Right cardiac atrium (tissue), 5 donors: ENCODE measurements around the gene CHRM4. TPM values are rescaled to one million over a fixed set of nuclear protein-coding genes. Genes with fewer than 3 reads are reported as not detected.

Experiments
- ATAC-seq, 2 donors: fragments of 200-7000 bp; cut with Tn5 transposase; one replicate each; pipeline versions ENCODE4 v1.8.0 to v1.9.1; 2020; ENCODE audit warnings: moderate library complexity in 2 of 2, mild to moderate bottlenecking in 1 of 2
- DNase-seq, 3 donors: peaks; one replicate each; pipeline ENCODE4 v3.0.0-alpha.2; 2020
- H3K27ac ChIP-seq: one replicate; pipeline ENCODE4 v1.5.1; 2013; ENCODE audit warnings: mild to moderate bottlenecking, low read length, control low read depth, moderate library complexity
- H3K27me3 ChIP-seq: one replicate; pipeline ENCODE4 v1.6.1; 2013; ENCODE audit not compliant: control insufficient read depth, insufficient read depth
- H3K4me1 ChIP-seq: one replicate; pipeline ENCODE4 v1.6.1; 2013; ENCODE audit warnings: low read length; ENCODE audit not compliant: control insufficient read depth, insufficient read depth
- H3K4me3 ChIP-seq: one replicate; pipeline ENCODE4 v1.5.1; 2013; ENCODE audit warnings: low read length, control low read depth
- H3K9me3 ChIP-seq: one replicate; pipeline ENCODE4 v1.6.1; 2013; ENCODE audit warnings: low read length; ENCODE audit not compliant: control insufficient read depth
- WGBS: extraction: QIAGEN DNeasy Blood & Tissue Kit; methylation state at CpG from one replicate; pipeline ENCODE4 v1.1.7; 2013; 5-methylcytosine and 5-hydroxymethylcytosine counted together
- intact Hi-C, 4 donors: fragments of 100-400 bp; cut with DNase I; formaldehyde crosslinking; loops; one replicate each; pipeline versions ENCODE4 v1.11.0 to v1.14.0; 2022 to 2023
- long read RNA-seq, 4 donors: library from polyadenylated mRNA; unstranded; transcript quantifications; one replicate each; pipeline ENCODE4 v2.0.0, GENCODE V29; 2020 to 2021
- polyA plus RNA-seq: library from polyadenylated mRNA; stranded (reverse); fragments of 200-250 nt; gene quantifications from one replicate; pipeline ENCODE4 v1.2.3, GENCODE V29; 2013
- total RNA-seq, 4 donors: library from RNA; stranded (reverse); fragmentation: NEBNext Ultra II Directional; extraction: Animal tissue kit (Norgen Biotek cat#: 25700); gene quantifications; one replicate each; pipeline ENCODE4 v1.2.1, GENCODE V29; 2021
- donor health status: healthy with polysubstance abuse.
- donor health status: DM: no; HTN: yes; CAD: no.
- donor health status: DM: no; HTN: no; CAD: no.
- donor health status: DM: no; HTN: yes; CAD: no; lungs with severe emphysema.
- donor health status: DM: yes; HTN: yes; CAD: no.

The CHRM4 gene
- total RNA-seq (under 1 TPM in 2 of 4 donors, not detected in 2; 0.14 to 0.53 TPM), polyA plus RNA-seq (0.20 TPM)
- long read RNA-seq, donor 1 = 0 reads
- long read RNA-seq, donor 2 = 0 reads
- long read RNA-seq, donor 3, partial matches to known transcripts = 0 of 2 reads
- long read RNA-seq, donor 3, other reads (novel, unspliced or antisense) = 1 of 2 reads
- long read RNA-seq, donor 4 = 0 reads

GRCh38 chr11:46391578-46392420, at the start of gene CHRM4:
Gene CHRM4 (minus strand): TSS chr11:46391776. CDS start chr11:46386557, 5,219 bp downstream.
- no peaks in the 10 kb centered on the region for H3K27me3 ChIP-seq

GRCh38 chr11:46438211-46438610, 46.6 kb upstream of the CHRM4 start:
- peak in 1 of 2 donors; percentile 26 for ATAC-seq
- no peak for DNase-seq
- H3K27me3 ChIP-seq = no peaks in the 10 kb centered on the region
- H3K9me3 ChIP-seq = no peaks in the 10 kb centered on the region
- 64% methylated on average over 4 of the region's 4 CpGs for WGBS
- no peak overlapping the region for H3K27ac ChIP-seq
- peaks cover 9% of the 10 kb centered on the region for H3K4me1 ChIP-seq
- intact Hi-C loops = no loop called here
- no peak overlapping the region for H3K4me3 ChIP-seq

More at GRCh38 chr11:46391578-46392420, at the start of gene CHRM4:
- Histone ChIP-seq H3K9me3 (no peaks in the 10 kb centered on the region), H3K27ac (no peak within 1 kb of the TSS), H3K4me1 (no peaks in the 10 kb centered on the region), H3K4me3 (peak within 1 kb of the TSS; percentile 53)
- WGBS = 1% methylated on average over 117 of the region's 123 CpGs
- DNase-seq (peak in 2 of 3 donors; percentile 72 to 79), ATAC-seq (no peak)
- intact Hi-C loops = loop anchor here in 3 of 4 donors (5.0 kb wide), 2 partner anchors 141 to 146 kb away; no protein-coding TSS in a partner anchor

- no peaks in the 10 kb centered on the region for H3K9me3 ChIP-seq
- ATAC-seq (peak; percentile 55 to 61), DNase-seq (no peak)
- H3K4me1 ChIP-seq = peaks cover 9% of the 10 kb centered on the region
- no peak overlapping the region for H3K4me3 ChIP-seq
- intact Hi-C loops = no loop called here
- WGBS = 53% methylated on average over 6 of the region's 6 CpGs
- H3K27me3 ChIP-seq = no peaks in the 10 kb centered on the region
- no peak overlapping the region for H3K27ac ChIP-seq
These were observed 45.6 kb upstream of the CHRM4 start for GRCh38 chr11:46437122-46437689.

- Histone ChIP-seq H3K27me3 (no peaks in the 10 kb centered on the region), H3K4me1 (peaks cover 9% of the 10 kb centered on the region), H3K4me3 (no peak overlapping the region), H3K9me3 (no peaks in the 10 kb centered on the region), H3K27ac (peak overlapping the region; percentile 17)
- no peak for DNase-seq
- intact Hi-C loops = no loop called here
- ATAC-seq = no peak
- WGBS = 89% methylated on average over 3 of the region's 3 CpGs
These were observed 44.5 kb upstream of the CHRM4 start for GRCh38 chr11:46436113-46436512.

- Histone ChIP-seq H3K4me3 (no peak overlapping the region), H3K4me1 (peaks cover 9% of the 10 kb centered on the region), H3K27ac (peak overlapping the region; percentile 17), H3K27me3 (no peaks in the 10 kb centered on the region), H3K9me3 (no peaks in the 10 kb centered on the region)
- 33% methylated on average over 3 of the region's 3 CpGs for WGBS
- ATAC-seq (peak; percentile 53 to 62), DNase-seq (no peak)
- intact Hi-C loops = no loop called here
These were observed 44.1 kb upstream of the CHRM4 start for GRCh38 chr11:46435679-46436078.

- peak in 1 of 2 donors; percentile 28 for ATAC-seq
- DNase-seq = peak in 1 of 3 donors; percentile 42
- intact Hi-C loops = no loop called here
These were observed 39.6 kb upstream of the CHRM4 start for GRCh38 chr11:46431211-46431610.

GRCh38 chr11:46429717-46430116, 38.1 kb upstream of the CHRM4 start:
- no peak overlapping the region for H3K4me3 ChIP-seq
- no peak for ATAC-seq
- no peaks in the 10 kb centered on the region for H3K9me3 ChIP-seq
- no peaks in the 10 kb centered on the region for H3K27me3 ChIP-seq
- H3K27ac ChIP-seq = no peak overlapping the region
- no peak for DNase-seq
- WGBS = 91% methylated on average over 3 of the region's 3 CpGs
- intact Hi-C loops = no loop called here
- H3K4me1 ChIP-seq = no peaks in the 10 kb centered on the region

More at GRCh38 chr11:46431211-46431610, 39.6 kb upstream of the CHRM4 start:
- Histone ChIP-seq H3K9me3 (no peaks in the 10 kb centered on the region), H3K27me3 (no peaks in the 10 kb centered on the region), H3K4me3 (no peak overlapping the region), H3K27ac (no peak overlapping the region), H3K4me1 (peaks cover 7% of the 10 kb centered on the region)

- ATAC-seq (no peak), DNase-seq (no peak)
- Histone ChIP-seq H3K27me3 (no peaks in the 10 kb centered on the region), H3K27ac (no peak overlapping the region), H3K4me3 (no peak overlapping the region), H3K4me1 (no peaks in the 10 kb centered on the region), H3K9me3 (no peaks in the 10 kb centered on the region)
- 86% methylated on average over 9 of the region's 9 CpGs for WGBS
- intact Hi-C loops = no loop called here
These were observed 35.8 kb upstream of the CHRM4 start for GRCh38 chr11:46427364-46427763.

- no peak overlapping the region for H3K27ac ChIP-seq
- H3K4me3 ChIP-seq = no peak overlapping the region
- intact Hi-C loops = no loop called here
- no peak for ATAC-seq
- no peaks in the 10 kb centered on the region for H3K4me1 ChIP-seq
- 69% methylated on average over 4 of the region's 4 CpGs for WGBS
- no peaks in the 10 kb centered on the region for H3K9me3 ChIP-seq
- no peaks in the 10 kb centered on the region for H3K27me3 ChIP-seq
- no peak for DNase-seq
These were observed 34.8 kb upstream of the CHRM4 start for GRCh38 chr11:46426233-46426991.

- DNase-seq = no peak
- no peak overlapping the region for H3K27ac ChIP-seq
These were observed 31.0 kb upstream of the CHRM4 start for GRCh38 chr11:46422588-46422987.

More at GRCh38 chr11:46422588-46422987, 31.0 kb upstream of the CHRM4 start:
- H3K4me1 ChIP-seq = no peaks in the 10 kb centered on the region
- no peak for ATAC-seq
- H3K27me3 ChIP-seq = no peaks in the 10 kb centered on the region
- WGBS = 76% methylated on average over 7 of the region's 7 CpGs
- H3K4me3 ChIP-seq = no peak overlapping the region
- H3K9me3 ChIP-seq = no peaks in the 10 kb centered on the region
- intact Hi-C loops = no loop called here
